ENCODE data around the gene ABCB11.
"Not testable (repeated sequence)": the region's sequence is repeated elsewhere in the genome, so short reads cannot be mapped to it uniquely, and the experiment has no call there.

Gene ABCB11

GRCh38 chr2:168874368-168875054 lies 156.6 kb downstream of the ABCB11 start:
- DNase-seq, result no peak

GRCh38 chr2:168870824-168871223 lies 160.3 kb downstream of the ABCB11 start:
- DNase-seq, result not testable (repeated sequence)
